H1 (cell line): ENCODE data around the gene BCAS1.

ENCODE experiments used
- ATF2 ChIP-seq: IDR thresholded peaks from 2 replicates; pipeline ENCODE4 v1.6.1; 2012; ENCODE audit warnings: low read length, inconsistent platforms
- CTCF ChIP-seq, 3 experiments: IDR thresholded peaks; 1 replicate in 2 of 3; 2 replicates in 1 of 3; pipeline versions ENCODE4 v1.5.1 to v1.6.1; 2011; ENCODE audit warnings: low read length in 3 of 3, mild to moderate bottlenecking in 3 of 3, inconsistent platforms in 2 of 3, low read depth in 1 of 3, moderate library complexity in 1 of 3; ENCODE audit not compliant: insufficient read depth in 1 of 3; ENCODE audit errors: control extremely low read depth in 1 of 3
- EP300 ChIP-seq, 2 experiments: IDR thresholded peaks; 1 replicate in 1 of 2; 2 replicates in 1 of 2; pipeline ENCODE4 v1.6.1; 2011 to 2012; ENCODE audit warnings: low read depth in 2 of 2, low read length in 2 of 2, mild to moderate bottlenecking in 2 of 2, borderline replicate concordance in 1 of 2, inconsistent platforms in 1 of 2, moderate library complexity in 1 of 2
- EZH2 ChIP-seq: fragments of 200-600 bp; sonication (generic); IDR thresholded peaks from 2 replicates; pipeline ENCODE4 v1.7.1; 2012; ENCODE audit warnings: low read depth, mild to moderate bottlenecking, moderate library complexity, low read length, inconsistent platforms; ENCODE audit not compliant: severe bottlenecking
- GTF2F1 ChIP-seq: IDR thresholded peaks from 2 replicates; pipeline ENCODE4 v1.6.1; 2012; ENCODE audit warnings: low read depth, low read length, improper control_type of control experiment, borderline replicate concordance
- KDM5A ChIP-seq: fragments of 200-600 bp; IDR thresholded peaks from 2 replicates; pipeline ENCODE4 v1.7.1; 2012; ENCODE audit warnings: mild to moderate bottlenecking, low read length, inconsistent platforms, mixed read lengths
- RBBP5 ChIP-seq: IDR thresholded peaks from 2 replicates; pipeline ENCODE4 v1.7.1; 2012; ENCODE audit warnings: low read depth, mild to moderate bottlenecking, inconsistent platforms, low read length, moderate library complexity, borderline replicate concordance

- TF ChIP-seq EP300 (IDR thresholded peaks at IDR 0.05; ENCODE audit: borderline replicate concordance in 1 of 2, low read depth in 2 of 2, low read length in 2 of 2) (no peak), CTCF (IDR thresholded peaks at IDR 0.05; ENCODE audit: control extremely low read depth in 1 of 3, insufficient read depth in 1 of 3, low read depth in 1 of 3, low read length in 3 of 3) (no peak), GTF2F1 (no peak), ATF2 (no peak), KDM5A (no peak), EZH2 (no peak), RBBP5 (no peak)
These were observed 30.2 kb upstream of the BCAS1 start for GRCh38 chr20:54100563-54100962.
